HG03457 (cell line): Measurements from ENCODE around the gene MED23.

Experiments
- ATAC-seq: cut with Tn5 transposase; IDR thresholded peaks from one replicate; pipeline ENCODE4 v1.9.1; 2021; ENCODE audit warnings: moderate number of reproducible peaks; ENCODE audit not compliant: unreplicated experiment

The MED23 gene

DNA sequence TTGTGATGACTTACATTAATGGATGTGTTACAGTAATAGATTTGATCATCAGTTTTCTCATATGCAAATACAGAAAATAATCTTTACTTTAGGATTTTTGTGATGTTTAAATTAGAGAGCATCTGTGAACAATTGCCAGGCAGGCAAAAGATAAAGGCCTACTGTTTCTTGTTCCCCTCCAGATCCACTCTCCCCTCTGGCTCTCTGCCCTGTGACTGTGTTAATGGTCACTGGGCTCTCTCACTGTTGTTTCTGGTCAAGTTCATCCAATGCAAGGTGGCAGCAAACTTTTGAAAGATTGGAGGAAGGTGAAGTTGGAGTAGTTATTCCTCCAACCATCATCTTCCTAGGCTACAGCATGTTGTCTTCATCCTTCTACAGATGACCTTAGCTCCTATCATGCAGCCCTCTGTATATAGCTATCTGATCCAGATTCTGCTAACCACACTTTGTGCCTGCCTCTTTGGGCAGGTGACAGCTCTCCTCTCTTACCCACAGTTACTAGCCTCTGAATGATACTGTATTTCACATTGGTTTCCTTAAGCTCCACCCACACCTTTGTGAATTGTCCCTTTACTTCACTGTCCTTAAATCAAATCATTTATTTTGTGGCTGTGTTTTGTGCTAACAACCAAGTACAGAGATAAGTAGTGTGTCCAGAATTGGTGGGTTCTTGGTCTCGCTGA lies 103.9 kb downstream of the MED23 start:
- ATAC-seq = no peak
